HG02610 (cell line): ENCODE measurements around the gene IL17RE.
"Not testable (repeated sequence)": the region's sequence is repeated elsewhere in the genome, so short reads cannot be mapped to it uniquely, and the experiment has no call there.

Source experiments
- ATAC-seq: cut with Tn5 transposase; IDR thresholded peaks from one replicate; pipeline ENCODE4 v1.9.1; 2021; ENCODE audit warnings: mild to moderate bottlenecking, moderate library complexity; ENCODE audit not compliant: unreplicated experiment

Gene IL17RE

GRCh38 chr3:9878700-9879099 lies 23.9 kb upstream of the IL17RE start:
- no peak for ATAC-seq

- ATAC-seq: no peak
Measured at GRCh38 chr3:9879830-9880549, 22.7 kb upstream of the IL17RE start, which contains the start of gene CIDEC. Gene CIDEC, minus strand, starts transcription at chr3:9880253. Its CDS starts 1,767 bp downstream, at chr3:9878486.

- ATAC-seq: no peak
Measured at GRCh38 chr3:9881441-9881840, 21.2 kb upstream of the IL17RE start.

GRCh38 chr3:9883706-9884554 lies 18.7 kb upstream of the IL17RE start:
- no peak for ATAC-seq

- no peak for ATAC-seq
Measured at GRCh38 chr3:9884555-9885165, 18.0 kb upstream of the IL17RE start.

GRCh38 chr3:9886328-9886727 lies 16.3 kb upstream of the IL17RE start:
- no peak for ATAC-seq

GRCh38 chr3:9887480-9887879 lies 15.2 kb upstream of the IL17RE start:
- ATAC-seq: no peak

GRCh38 chr3:9888540-9888939 lies 14.1 kb upstream of the IL17RE start:
- ATAC-seq: no peak

- no peak for ATAC-seq
Measured at GRCh38 chr3:9889405-9889804, 13.2 kb upstream of the IL17RE start.

GRCh38 chr3:9890249-9891071 lies 12.2 kb upstream of the IL17RE start, which contains the start of gene JAGN1:
Gene JAGN1, plus strand, starts transcription at chr3:9890610. Its CDS starts 113 bp downstream, at chr3:9890723.
- ATAC-seq: peak; percentile 75

GRCh38 chr3:9891072-9891622 lies 11.5 kb upstream of the IL17RE start:
- no peak for ATAC-seq

- ATAC-seq: no peak
Measured at GRCh38 chr3:9893739-9894138, 8.9 kb upstream of the IL17RE start.

GRCh38 chr3:9895715-9896114 lies 6.9 kb upstream of the IL17RE start:
- ATAC-seq: not testable (repeated sequence)

GRCh38 chr3:9896755-9897407 lies 5.8 kb upstream of the IL17RE start:
- ATAC-seq: not testable (repeated sequence)

- no peak for ATAC-seq
Measured at GRCh38 chr3:9897408-9898372, 5.0 kb upstream of the IL17RE start.

- ATAC-seq: no peak
Measured at GRCh38 chr3:9898467-9899241, 4.0 kb upstream of the IL17RE start.

GRCh38 chr3:9899289-9899791 lies 3.3 kb upstream of the IL17RE start:
- no peak for ATAC-seq

GRCh38 chr3:9900965-9901415 lies 1.7 kb upstream of the IL17RE start:
- ATAC-seq: not testable (repeated sequence)
